SK-N-SH (cell line): ENCODE results near the gene DNASE2B.
A peak's percentile ranks its signal among the peaks of the same experiment; 100 is the strongest.

ENCODE experiments used
- GABPA ChIP-seq: IDR thresholded peaks from 2 replicates; pipeline ENCODE4 v1.4.0; 2012; ENCODE audit warnings: low read depth, mild to moderate bottlenecking
- MAX ChIP-seq: IDR thresholded peaks from 2 replicates; pipeline ENCODE4 v1.4.0; 2012; ENCODE audit warnings: low read depth

GRCh38 chr1:84365225-84366221 is 32.8 kb upstream of the DNASE2B start:
- TF ChIP-seq MAX (peak; percentile 62; the same call in 1 of the 2 replicates), GABPA (no peak)
